PFSK-1 (cell line): Measurements from ENCODE around the gene CACNA1A.

Experiments
- POLR2AphosphoS5 ChIP-seq: IDR thresholded peaks from 2 replicates; pipeline ENCODE4 v1.6.1; 2012; ENCODE audit warnings: low read depth, mild to moderate bottlenecking, control low read depth, low read length, moderate library complexity
- REST ChIP-seq, 2 experiments: IDR thresholded peaks; 2 replicates each; pipeline versions ENCODE4 v1.6.1 to v1.8.0; 2011 to 2012; ENCODE audit warnings: low read depth in 2 of 2, low read length in 2 of 2, control low read depth in 1 of 2, inconsistent platforms in 1 of 2, mild to moderate bottlenecking in 1 of 2, moderate library complexity in 1 of 2; ENCODE audit not compliant: insufficient read depth in 1 of 2
- SIN3A ChIP-seq: IDR thresholded peaks from 2 replicates; pipeline ENCODE4 v1.6.1; 2012; ENCODE audit warnings: mild to moderate bottlenecking, low read length, moderate library complexity, borderline replicate concordance; ENCODE audit not compliant: insufficient read depth
- TAF1 ChIP-seq: IDR thresholded peaks from 2 replicates; pipeline ENCODE4 v1.6.1; 2012; ENCODE audit warnings: low read length, control low read depth, borderline replicate concordance; ENCODE audit not compliant: insufficient read depth

- TF ChIP-seq REST (IDR thresholded peaks at IDR 0.05; ENCODE audit: insufficient read depth in 1 of 2, low read depth in 2 of 2, low read length in 2 of 2) (no peak), TAF1 (no peak), POLR2AphosphoS5 (no peak), SIN3A (no peak)
Measured at GRCh38 chr19:13298565-13299481, 207.5 kb downstream of the CACNA1A start.
